Duodenal mucosa (tissue), 2 donors: ENCODE measurements around the gene SYN1.

Experiments
- H3K27ac ChIP-seq: one replicate; pipeline ENCODE4 v1.7.0; 2013; ENCODE audit warnings: low read depth, low read length
- H3K27me3 ChIP-seq, 2 donors: one replicate each; pipeline ENCODE4 v1.7.0; 2013; ENCODE audit warnings: low read length in 2 of 2, control low read depth in 1 of 2; ENCODE audit not compliant: insufficient read depth in 2 of 2, control insufficient read depth in 1 of 2
- H3K36me3 ChIP-seq, 2 donors: one replicate each; pipeline ENCODE4 v1.7.0; 2013; ENCODE audit warnings: low read length in 2 of 2, control low read depth in 1 of 2; ENCODE audit not compliant: insufficient read depth in 2 of 2, control insufficient read depth in 1 of 2
- H3K4me1 ChIP-seq, 2 donors: one replicate each; pipeline ENCODE4 v1.7.0; 2013; ENCODE audit warnings: low read length in 2 of 2, control low read depth in 1 of 2; ENCODE audit not compliant: insufficient read depth in 2 of 2, control insufficient read depth in 1 of 2
- H3K4me3 ChIP-seq, 2 donors: one replicate each; pipeline ENCODE4 v1.7.0; 2013; ENCODE audit warnings: low read length in 2 of 2, low read depth in 1 of 2
- H3K9ac ChIP-seq, 2 donors: one replicate each; pipeline ENCODE4 v1.7.0; 2013; ENCODE audit warnings: low read length in 2 of 2, low read depth in 1 of 2
- H3K9me3 ChIP-seq, 2 donors: one replicate each; pipeline ENCODE4 v1.7.0; 2013; ENCODE audit warnings: low read length in 2 of 2, control low read depth in 1 of 2; ENCODE audit not compliant: control insufficient read depth in 1 of 2

SYN1 gene

GRCh38 chrX:47634871-47635575 lies 15.4 kb upstream of the SYN1 start:
- Histone ChIP-seq H3K9me3 (no peaks in the 10 kb centered on the region), H3K27ac (no peak overlapping the region), H3K4me3 (no peak overlapping the region), H3K4me1 (peaks cover 0 to 2% of the 10 kb centered on the region in 2 donors), H3K27me3 (no peaks in the 10 kb centered on the region), H3K36me3 (peaks cover 12 to 41% of the 10 kb centered on the region in 2 donors), H3K9ac (no peak overlapping the region)

- H3K9me3 ChIP-seq, result no peaks in the 10 kb centered on the region
- H3K27me3 ChIP-seq, result no peaks in the 10 kb centered on the region
- H3K36me3 ChIP-seq, result peaks cover 8 to 33% of the 10 kb centered on the region in 2 donors
- no peak overlapping the region for H3K9ac ChIP-seq
- H3K27ac ChIP-seq, result no peak overlapping the region
- peaks cover 0 to 3% of the 10 kb centered on the region in 2 donors for H3K4me1 ChIP-seq
- no peak overlapping the region for H3K4me3 ChIP-seq
Measured at GRCh38 chrX:47633689-47634590, 14.3 kb upstream of the SYN1 start.

- Histone ChIP-seq H3K9ac (no peak overlapping the region), H3K9me3 (no peaks in the 10 kb centered on the region), H3K36me3 (peaks cover 0 to 22% of the 10 kb centered on the region in 2 donors), H3K4me1 (peaks cover 0 to 3% of the 10 kb centered on the region in 2 donors), H3K27ac (no peak overlapping the region), H3K27me3 (no peaks in the 10 kb centered on the region), H3K4me3 (no peak overlapping the region)
Measured at GRCh38 chrX:47632666-47633065, 13.0 kb upstream of the SYN1 start.

GRCh38 chrX:47631676-47632075 lies 12.0 kb upstream of the SYN1 start:
- H3K9me3 ChIP-seq, result no peaks in the 10 kb centered on the region
- no peak overlapping the region for H3K9ac ChIP-seq
- peaks cover 0 to 3% of the 10 kb centered on the region in 2 donors for H3K4me1 ChIP-seq
- no peaks in the 10 kb centered on the region for H3K27me3 ChIP-seq
- peaks cover 0 to 19% of the 10 kb centered on the region in 2 donors for H3K36me3 ChIP-seq
- H3K27ac ChIP-seq, result no peak overlapping the region
- no peak overlapping the region for H3K4me3 ChIP-seq

- Histone ChIP-seq H3K27ac (no peak within 1 kb of the TSS), H3K4me1 (peaks cover 0 to 3% of the 10 kb centered on the region in 2 donors), H3K36me3 (peaks cover 0 to 6% of the 10 kb centered on the region in 2 donors), H3K27me3 (no peaks in the 10 kb centered on the region), H3K9ac (no peak within 1 kb of the TSS), H3K4me3 (no peak within 1 kb of the TSS), H3K9me3 (no peaks in the 10 kb centered on the region)
Measured at GRCh38 chrX:47629419-47630200, 10.0 kb upstream of the SYN1 start, which contains the start of gene CFP. Gene CFP (minus strand): TSS chrX:47629930. CDS start chrX:47629844, 86 bp downstream.

- Histone ChIP-seq H3K36me3 (peaks cover 0 to under 1% of the 10 kb centered on the region in 2 donors), H3K27me3 (peaks cover 0 to 2% of the 10 kb centered on the region in 2 donors), H3K4me3 (no peak overlapping the region), H3K27ac (no peak overlapping the region), H3K9ac (no peak overlapping the region), H3K4me1 (peaks cover 0 to 3% of the 10 kb centered on the region in 2 donors), H3K9me3 (no peaks in the 10 kb centered on the region)
Measured at GRCh38 chrX:47628982-47629381, 9.3 kb upstream of the SYN1 start.

GRCh38 chrX:47625365-47625764 lies 5.7 kb upstream of the SYN1 start:
- H3K4me3 ChIP-seq, result no peak overlapping the region
- peaks cover 0 to 5% of the 10 kb centered on the region in 2 donors for H3K27me3 ChIP-seq
- no peaks in the 10 kb centered on the region for H3K36me3 ChIP-seq
- H3K9me3 ChIP-seq, result no peaks in the 10 kb centered on the region
- no peak overlapping the region for H3K9ac ChIP-seq
- H3K4me1 ChIP-seq, result peaks cover 0 to 3% of the 10 kb centered on the region in 2 donors
- no peak overlapping the region for H3K27ac ChIP-seq

- Histone ChIP-seq H3K27ac (no peak overlapping the region), H3K9ac (no peak overlapping the region), H3K4me3 (peak overlapping the region; percentile 35 to 43)
Measured at GRCh38 chrX:47623540-47624027, 3.9 kb upstream of the SYN1 start.

GRCh38 chrX:47621851-47622250 lies 2.2 kb upstream of the SYN1 start:
- no peaks in the 10 kb centered on the region for H3K4me1 ChIP-seq
- no peak overlapping the region for H3K27ac ChIP-seq
- no peaks in the 10 kb centered on the region for H3K36me3 ChIP-seq
- no peak overlapping the region for H3K4me3 ChIP-seq
- H3K9ac ChIP-seq, result no peak overlapping the region
- H3K27me3 ChIP-seq, result peaks cover 0 to 5% of the 10 kb centered on the region in 2 donors
- no peaks in the 10 kb centered on the region for H3K9me3 ChIP-seq

More at GRCh38 chrX:47623540-47624027, 3.9 kb upstream of the SYN1 start:
- Histone ChIP-seq H3K9me3 (no peaks in the 10 kb centered on the region), H3K27me3 (peaks cover 0 to 5% of the 10 kb centered on the region in 2 donors), H3K36me3 (no peaks in the 10 kb centered on the region), H3K4me1 (no peaks in the 10 kb centered on the region)
